HL-60 (cell line): ENCODE results near the gene TYK2.
"Not testable (repeated sequence)": the region's sequence is repeated elsewhere in the genome, so short reads cannot be mapped to it uniquely, and the experiment has no call there.

ENCODE experiments used
- CTCF ChIP-seq: IDR thresholded peaks from one replicate; pipeline ENCODE4 v1.5.1; 2011; ENCODE audit warnings: low read length, control low read depth, inconsistent platforms; ENCODE audit not compliant: insufficient read depth
- POLR2AphosphoS5 ChIP-seq: IDR thresholded peaks from 2 replicates; pipeline ENCODE4 v1.6.1; 2012; ENCODE audit warnings: low read depth
- REST ChIP-seq: IDR thresholded peaks from 2 replicates; pipeline ENCODE4 v1.6.1; 2012; ENCODE audit warnings: low read depth; ENCODE audit not compliant: insufficient replicate concordance
- SPI1 ChIP-seq: IDR thresholded peaks from 2 replicates; pipeline ENCODE4 v1.6.1; 2012; ENCODE audit warnings: low read depth, mild to moderate bottlenecking, borderline replicate concordance

GRCh38 chr19:10411224-10411623 is 30.9 kb upstream of the TYK2 start:
- TF ChIP-seq CTCF, POLR2AphosphoS5, SPI1, REST: not testable (repeated sequence)
